PC-3 (cell line): ENCODE measurements around the gene ASCC2. TPM values are rescaled to one million over a fixed set of nuclear protein-coding genes. Genes with fewer than 3 reads are reported as not detected.

ENCODE experiments used
- ATAC-seq: fragments of 200-7000 bp; cut with Tn5 transposase; 2 replicates; pipeline ENCODE4 v1.9.1; 2020; ENCODE audit warnings: mild to moderate bottlenecking, moderate library complexity
- BruUV-seq: library from RNA; stranded (reverse); fragments of 400-500 nt; replicated peaks from 2 replicates; lab custom pipeline; 2021; lab: Mats Ljungman, UMichigan
- CTCF ChIA-PET: fragments of 300-600 bp; sonication (Branson Sonifier 250); formaldehyde crosslinking; loops from one replicate; lab custom pipeline; 2022; ENCODE audit warnings: antibody characterized with exemption; lab: Charles Lee
- POLR2A ChIA-PET: fragments of 300-600 bp; sonication (Branson Sonifier 250); formaldehyde crosslinking; loops from one replicate; lab custom pipeline; 2022; ENCODE audit warnings: antibody characterized with exemption; ENCODE audit not compliant: unreplicated experiment; lab: Charles Lee
- DNase-seq: peaks from one replicate; pipeline ENCODE4 v3.0.0-alpha.2; 2015
- H2AFZ ChIP-seq: fragments of 300-600 bp; sonication (generic); 2 replicates; pipeline ENCODE4 v1.6.0; 2016; ENCODE audit warnings: antibody characterized with exemption, low read length
- H3F3A ChIP-seq: fragments of 300-600 bp; sonication (generic); one replicate; pipeline ENCODE4 v1.6.0; 2017; ENCODE audit warnings: antibody characterized with exemption, low read length, control low read depth, mild to moderate bottlenecking; ENCODE audit not compliant: unreplicated experiment
- H3K27ac ChIP-seq: fragments of 300-600 bp; sonication (generic); 2 replicates; pipeline ENCODE4 v1.5.1; 2016; ENCODE audit warnings: mild to moderate bottlenecking, low read length
- H3K27me3 ChIP-seq: fragments of 300-600 bp; sonication (generic); 2 replicates; pipeline ENCODE4 v1.6.1; 2016; ENCODE audit warnings: low read length, mixed read lengths
- H3K36me3 ChIP-seq: fragments of 300-600 bp; sonication (generic); 2 replicates; pipeline ENCODE4 v1.6.1; 2016; ENCODE audit warnings: low read depth, mixed run types, low read length, mixed read lengths
- H3K4me1 ChIP-seq: fragments of 300-600 bp; sonication (generic); 2 replicates; pipeline ENCODE4 v1.5.1; 2016; ENCODE audit warnings: low read length; ENCODE audit not compliant: insufficient read depth
- H3K4me2 ChIP-seq: fragments of 300-600 bp; sonication (generic); 2 replicates; pipeline ENCODE4 v1.6.0; 2016; ENCODE audit warnings: low read length
- H3K4me3 ChIP-seq: fragments of 300-600 bp; sonication (generic); 2 replicates; pipeline ENCODE4 v1.5.1; 2016; ENCODE audit warnings: mild to moderate bottlenecking, low read length, mixed read lengths
- H3K79me2 ChIP-seq: fragments of 300-600 bp; sonication (generic); 2 replicates; pipeline ENCODE4 v1.6.1; 2017; ENCODE audit warnings: low read length, mixed read lengths
- H3K9ac ChIP-seq: fragments of 300-600 bp; sonication (generic); 2 replicates; pipeline ENCODE4 v1.6.0; 2016; ENCODE audit warnings: mild to moderate bottlenecking, low read length
- H3K9me2 ChIP-seq: fragments of 300-600 bp; sonication (generic); replicated peaks from 2 replicates; pipeline ENCODE4 v1.6.1; 2016; ENCODE audit warnings: mixed run types, low read length, mixed read lengths
- H3K9me3 ChIP-seq: fragments of 300-600 bp; sonication (generic); 2 replicates; pipeline ENCODE4 v1.6.1; 2016; ENCODE audit warnings: low read length, mixed read lengths
- H4K20me1 ChIP-seq: fragments of 300-600 bp; sonication (generic); 2 replicates; pipeline ENCODE4 v1.6.1; 2016; ENCODE audit warnings: low read length, mixed read lengths
- CTCF ChIP-seq: fragments of 300-600 bp; sonication (generic); conservative IDR thresholded peaks from 2 replicates; pipeline ENCODE4 v1.5.1; 2017; ENCODE audit warnings: antibody characterized with exemption, low read depth, mild to moderate bottlenecking, low read length
- EZH2 ChIP-seq: fragments of 300-600 bp; sonication (generic); IDR thresholded peaks from one replicate; pipeline ENCODE4 v1.6.1; 2017; ENCODE audit warnings: antibody characterized with exemption, mild to moderate bottlenecking, low read length; ENCODE audit not compliant: unreplicated experiment
- EZH2phosphoT487 ChIP-seq: fragments of 300-600 bp; sonication (generic); IDR thresholded peaks from 2 replicates; pipeline ENCODE4 v1.6.1; 2018; ENCODE audit warnings: mild to moderate bottlenecking, antibody characterized with exemption, low read length, borderline replicate concordance
- intact Hi-C: fragments of 100-400 bp; cut with micrococcal nuclease; formaldehyde crosslinking; loops from 2 replicates; pipeline ENCODE4 v1.9.0; 2023
- total RNA-seq: library from RNA; depleted of rRNA; stranded (reverse); fragments of >200 nt; gene quantifications from 2 replicates; pipeline ENCODE4 v1.2.3, GENCODE V29; 2014

Gene ASCC2
- total RNA-seq, 1 experiment from 2014 or later, result 37.0 TPM

- Histone ChIP-seq H3K4me3 (no peak overlapping the region), H3K27me3 (no peaks in the 10 kb centered on the region), H3K27ac (no peak overlapping the region), H3K36me3 (no peaks in the 10 kb centered on the region; the same call in 1 of the 2 replicates), H2AFZ (no peak overlapping the region), H3K79me2 (no peaks in the 10 kb centered on the region), H3K4me1 (peaks cover 41% of the 10 kb centered on the region), H3K9me3 (no peaks in the 10 kb centered on the region), H3F3A (no peaks in the 10 kb centered on the region), H3K9ac (no peak overlapping the region), H3K4me2 (no peak overlapping the region), H4K20me1 (no peaks in the 10 kb centered on the region), H3K9me2 (no peaks in the 10 kb centered on the region)
- no peak for TF ChIP-seq CTCF
- no peak for TF ChIP-seq EZH2
- no peak for TF ChIP-seq EZH2phosphoT487
- DNase-seq (no peak), ATAC-seq (no peak)
- CTCF ChIA-PET, result no interaction called here
- intact Hi-C loops, result no loop called here
- no TSS peak for BruUV-seq
- POLR2A ChIA-PET, result no interaction called here
These were observed 53.4 kb downstream of the ASCC2 start for GRCh38 chr22:29784451-29785361.

- intact Hi-C loops, result no loop called here
- Histone ChIP-seq H3K4me3 (no peak overlapping the region), H3K27ac (peak overlapping the region; percentile 64), H3K9me3 (no peaks in the 10 kb centered on the region), H2AFZ (no peak overlapping the region), H3K4me1 (peaks cover 44% of the 10 kb centered on the region), H3K4me2 (no peak overlapping the region), H3K9ac (no peak overlapping the region), H3F3A (no peaks in the 10 kb centered on the region), H3K27me3 (no peaks in the 10 kb centered on the region), H3K9me2 (no peaks in the 10 kb centered on the region), H3K79me2 (no peaks in the 10 kb centered on the region), H4K20me1 (no peaks in the 10 kb centered on the region), H3K36me3 (no peaks in the 10 kb centered on the region)
- no peak for TF ChIP-seq EZH2
- no peak for TF ChIP-seq CTCF
- no peak for TF ChIP-seq EZH2phosphoT487
- peak; percentile 35 for ATAC-seq
- BruUV-seq, result no TSS peak
- peak; percentile 21 for DNase-seq
- ChIA-PET POLR2A (no interaction called here), CTCF (no interaction called here)
These were observed 55.8 kb downstream of the ASCC2 start for GRCh38 chr22:29782061-29782845.
